HG03378 (cell line): ENCODE data around the gene LUC7L.
"Not testable (repeated sequence)": the region's sequence is repeated elsewhere in the genome, so short reads cannot be mapped to it uniquely, and the experiment has no call there.

Experiments used
- ATAC-seq: cut with Tn5 transposase; IDR thresholded peaks from one replicate; pipeline ENCODE4 v1.9.1; 2021; ENCODE audit warnings: mild to moderate bottlenecking, moderate library complexity; ENCODE audit not compliant: unreplicated experiment

Gene LUC7L

GRCh38 chr16:169014-169413, 60.2 kb downstream of the LUC7L start:
- ATAC-seq: no peak

DNA sequence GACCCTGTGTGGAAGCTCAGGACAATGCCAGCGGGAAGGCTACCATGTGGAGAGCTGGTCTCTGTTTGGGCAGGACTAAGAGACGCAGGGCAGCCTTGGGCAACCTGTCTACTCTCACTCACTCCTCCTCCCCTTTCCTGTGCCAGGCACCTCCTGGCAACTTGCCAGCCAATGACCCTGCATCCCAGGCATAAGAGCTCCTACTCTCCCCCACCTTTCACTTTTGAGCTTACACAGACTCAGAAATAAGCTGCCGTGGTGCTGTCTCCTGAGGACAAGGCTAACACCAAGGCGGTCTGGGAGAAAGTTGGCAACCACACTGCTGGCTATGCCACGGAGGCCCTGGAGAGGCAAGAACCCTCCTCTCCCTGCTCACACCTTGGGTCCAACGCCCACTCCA, 60.8 kb downstream of the LUC7L start:
- ATAC-seq: no peak

DNA sequence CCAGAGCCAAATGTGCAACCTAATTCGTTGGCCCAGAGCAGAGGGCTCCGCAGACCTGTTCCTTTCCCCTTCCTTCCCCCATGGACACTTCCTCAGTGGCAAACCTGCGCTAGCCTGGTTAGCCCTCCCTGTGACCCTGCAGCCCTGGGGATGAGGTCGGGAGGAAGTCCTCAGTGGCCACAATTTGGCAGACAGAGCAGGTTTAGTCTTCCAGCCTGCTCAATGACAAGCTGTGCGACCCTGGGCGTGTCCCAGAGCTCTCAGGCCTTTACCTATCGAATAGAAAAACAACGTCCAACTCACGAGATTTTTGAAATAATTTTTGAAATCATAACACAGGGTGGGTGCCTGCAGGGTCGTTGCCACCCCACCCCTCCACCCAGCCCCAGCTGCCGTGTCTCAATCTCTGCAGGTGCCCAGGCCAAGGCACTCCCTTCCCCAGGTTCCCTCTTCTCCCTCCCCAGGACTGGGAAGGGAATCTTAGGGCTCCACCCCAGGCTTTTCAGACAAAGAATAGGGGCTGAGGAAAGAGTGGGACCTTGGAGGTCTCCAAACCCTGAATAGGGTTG, 62.0 kb downstream of the LUC7L start:
- no peak for ATAC-seq

DNA sequence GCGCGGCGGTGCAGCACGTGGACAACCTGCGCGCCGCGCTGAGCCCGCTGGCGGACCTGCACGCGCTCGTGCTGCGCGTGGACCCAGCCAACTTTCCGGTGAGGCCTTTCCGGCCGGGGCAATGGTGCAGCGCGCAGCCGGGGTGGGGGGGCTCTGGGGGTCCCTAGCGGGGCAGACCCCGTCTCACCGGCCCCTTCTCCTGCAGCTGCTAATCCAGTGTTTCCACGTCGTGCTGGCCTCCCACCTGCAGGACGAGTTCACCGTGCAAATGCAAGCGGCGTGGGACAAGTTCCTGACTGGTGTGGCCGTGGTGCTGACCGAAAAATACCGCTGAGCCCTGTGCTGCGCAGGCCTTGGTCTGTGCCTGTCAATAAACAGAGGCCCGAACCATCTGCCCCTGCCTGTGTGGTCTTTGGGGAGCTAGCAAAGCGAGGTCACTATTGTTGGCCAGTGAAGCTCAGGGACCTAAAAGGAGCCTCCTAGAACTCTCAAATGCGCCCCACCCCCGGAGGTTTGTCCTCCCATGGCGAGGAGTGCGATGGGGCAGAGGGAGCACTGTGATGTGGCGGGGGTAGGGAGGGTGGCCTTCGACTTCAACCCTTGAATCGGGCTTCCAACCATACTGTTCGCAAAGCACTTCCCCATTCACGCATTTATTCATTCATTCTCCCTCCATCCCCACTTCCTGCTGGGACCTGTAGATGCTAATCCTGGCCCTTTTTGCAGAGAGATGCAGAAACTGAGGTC, 62.7 kb downstream of the LUC7L start:
- ATAC-seq: no peak

GRCh38 chr16:165539-166374, 63.5 kb downstream of the LUC7L start, which contains the start of gene HBM:
TSS of gene HBM (plus strand) at chr16:165978. CDS start at chr16:165998, 20 bp downstream.
- no peak for ATAC-seq

DNA sequence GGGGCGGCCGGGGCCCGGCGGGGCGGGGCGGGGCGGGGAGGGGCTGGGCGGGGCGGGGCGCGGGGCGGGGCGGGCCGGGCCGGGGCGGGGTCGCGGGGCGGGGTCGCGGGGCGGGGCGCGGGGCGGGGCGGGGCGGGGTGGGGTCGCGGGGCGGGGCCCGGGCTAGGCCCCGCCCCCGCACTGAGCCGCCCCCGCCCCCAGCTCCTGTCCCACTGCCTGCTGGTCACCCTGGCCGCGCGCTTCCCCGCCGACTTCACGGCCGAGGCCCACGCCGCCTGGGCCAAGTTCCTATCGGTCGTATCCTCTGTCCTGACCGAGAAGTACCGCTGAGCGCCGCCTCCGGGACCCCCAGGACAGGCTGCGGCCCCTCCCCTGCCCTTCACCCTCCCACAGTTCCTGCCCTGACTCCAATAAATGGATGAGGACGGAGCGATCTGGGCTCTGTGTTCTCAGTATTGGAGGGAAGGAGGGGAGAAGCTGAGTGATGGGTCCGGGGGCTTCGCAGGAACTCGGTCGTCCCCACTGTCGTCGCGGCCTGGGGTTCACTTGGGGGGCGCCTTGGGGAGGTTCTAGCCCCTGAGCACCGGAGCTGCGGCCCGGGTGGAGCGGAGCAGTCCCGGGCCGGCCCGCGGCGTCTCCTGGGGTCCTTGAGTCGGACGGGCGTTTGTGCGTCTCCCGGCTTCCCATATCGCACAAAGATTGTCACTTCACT, 64.3 kb downstream of the LUC7L start:
- no peak for ATAC-seq

GRCh38 chr16:164134-164823, 65.0 kb downstream of the LUC7L start:
- not testable (repeated sequence) for ATAC-seq

- ATAC-seq: not testable (repeated sequence)
These were observed 65.6 kb downstream of the LUC7L start for GRCh38 chr16:163696-164095.

DNA sequence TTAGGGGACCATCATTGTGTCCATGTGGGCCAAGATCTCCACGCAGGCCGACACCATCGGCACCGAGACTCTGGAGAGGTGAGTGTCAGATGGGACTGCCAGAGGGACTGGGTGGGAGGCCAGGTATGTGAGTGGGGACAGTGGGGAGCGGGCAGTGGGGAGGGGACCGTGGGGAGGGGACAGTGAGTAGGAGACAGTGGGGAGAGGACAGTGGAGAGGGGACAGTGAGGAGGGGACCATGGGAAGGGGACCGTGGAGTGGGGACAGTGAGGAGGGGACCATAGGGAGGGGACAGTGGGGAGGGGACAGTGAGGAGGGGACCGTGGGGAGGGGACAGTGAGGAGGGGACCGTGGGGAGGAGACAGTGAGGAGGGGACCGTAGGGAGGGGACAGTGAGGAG, 66.1 kb downstream of the LUC7L start:
- ATAC-seq: not testable (repeated sequence)

DNA sequence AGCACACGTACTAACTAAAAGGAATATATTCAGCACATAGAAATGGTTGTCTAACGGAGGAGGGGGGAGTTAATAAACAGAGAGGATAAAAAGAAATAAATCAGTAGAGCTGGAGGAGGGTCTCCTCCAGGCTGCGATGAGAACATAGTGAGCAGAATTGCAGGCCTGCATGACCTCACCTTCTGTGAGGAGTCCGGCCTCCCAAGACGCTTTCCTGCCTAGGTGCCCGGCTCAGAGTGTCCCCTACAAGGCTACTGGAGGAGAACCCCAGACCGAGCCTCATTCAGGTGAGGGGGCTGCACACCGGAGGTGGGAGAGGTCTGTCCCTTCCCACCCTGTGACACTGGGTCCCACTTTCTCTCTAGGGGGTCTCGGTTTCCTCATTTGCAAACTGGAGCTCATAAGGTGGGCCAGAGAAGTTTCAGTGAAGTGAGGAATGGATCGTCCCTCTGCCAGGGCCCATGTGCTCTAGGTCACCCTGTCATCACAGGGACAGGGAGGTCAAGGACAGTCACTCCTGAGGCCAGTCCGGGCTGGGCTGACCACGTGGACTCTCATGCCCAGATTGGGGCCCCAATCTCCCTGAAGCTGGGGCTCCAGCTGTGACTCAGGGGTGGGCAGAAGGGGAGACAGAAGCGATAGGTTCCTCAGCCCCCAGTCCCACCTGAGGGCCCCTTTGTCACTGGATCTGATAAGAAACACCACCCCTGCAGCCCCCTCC, 66.8 kb downstream of the LUC7L start:
- no peak for ATAC-seq

DNA sequence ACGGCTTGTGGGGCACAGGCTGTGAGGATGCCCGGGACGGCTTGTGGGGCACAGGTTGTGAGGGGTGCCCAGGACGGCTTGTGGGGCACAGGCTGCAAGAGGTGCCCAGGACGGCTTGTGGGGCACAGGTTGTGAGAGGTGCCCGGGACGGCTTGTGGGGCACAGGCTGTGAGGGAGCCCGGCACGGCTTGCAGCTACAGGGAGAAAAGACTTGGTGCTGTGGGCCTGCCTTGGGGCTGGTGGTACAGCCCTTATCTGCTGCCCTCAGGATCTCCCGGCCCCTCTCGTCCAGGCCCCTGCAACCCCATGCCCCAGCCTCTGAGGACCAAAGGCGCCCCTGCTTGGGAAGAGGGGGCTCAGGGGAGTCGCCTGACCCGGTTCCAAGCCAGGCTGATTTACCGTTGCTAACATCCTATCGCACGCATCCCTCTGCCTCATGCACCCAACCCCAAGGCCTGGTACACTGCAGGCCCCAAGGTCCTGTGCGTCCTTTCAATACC, 68.5 kb downstream of the LUC7L start:
- ATAC-seq: no peak

DNA sequence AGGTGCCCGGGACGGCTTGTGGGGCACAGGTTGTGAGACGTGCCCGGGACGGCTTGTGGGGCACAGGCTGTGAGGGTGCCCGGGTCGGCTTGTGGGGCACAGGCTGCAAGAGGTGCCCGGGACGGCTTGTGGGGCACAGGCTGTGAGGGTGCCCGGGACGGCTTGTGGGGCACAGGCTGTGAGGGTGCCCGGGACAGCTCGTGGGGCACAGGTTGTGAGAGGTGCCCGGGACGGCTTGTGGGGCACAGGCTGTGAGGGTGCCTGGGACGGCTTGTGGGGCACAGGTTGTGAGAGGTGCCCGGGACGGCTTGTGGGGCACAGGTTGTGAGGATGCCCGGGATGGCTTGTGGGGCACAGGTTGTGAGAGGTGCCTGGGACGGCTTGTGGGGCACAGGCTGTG, 69.0 kb downstream of the LUC7L start:
- ATAC-seq: not testable (repeated sequence)

DNA sequence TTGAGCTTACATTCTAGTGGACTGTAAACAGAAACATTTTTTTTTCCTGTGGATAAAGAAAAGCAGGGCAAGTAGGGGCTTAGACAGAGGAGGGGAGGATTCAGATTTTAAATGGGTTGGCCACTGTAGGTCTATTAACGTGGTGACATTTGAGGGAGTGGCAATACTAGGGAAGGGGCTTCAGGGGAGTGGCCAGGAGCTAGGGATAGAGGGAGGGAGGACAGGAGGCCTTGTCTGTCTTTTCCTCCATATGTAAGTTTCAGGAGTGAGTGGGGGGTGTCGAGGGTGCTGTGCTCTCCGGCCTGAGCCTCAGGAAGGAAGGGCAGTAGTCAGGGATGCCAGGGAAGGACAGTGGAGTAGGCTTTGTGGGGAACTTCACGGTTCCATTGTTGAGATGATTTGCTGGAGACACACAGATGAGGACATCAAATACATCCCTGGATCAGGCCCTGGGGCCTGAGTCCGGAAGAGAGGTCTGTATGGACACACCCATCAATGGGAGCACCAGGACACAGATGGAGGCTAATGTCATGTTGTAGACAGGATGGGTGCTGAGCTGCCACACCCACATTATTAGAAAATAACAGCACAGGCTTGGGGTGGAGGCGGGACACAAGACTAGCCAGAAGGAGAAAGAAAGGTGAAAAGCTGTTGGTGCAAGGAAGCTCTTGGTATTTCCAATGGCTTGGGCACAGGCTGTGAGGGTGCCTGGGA, 70.0 kb downstream of the LUC7L start:
- no peak for ATAC-seq

GRCh38 chr16:155031-155398, 74.2 kb downstream of the LUC7L start:
- no peak for ATAC-seq

GRCh38 chr16:154217-155030, 74.8 kb downstream of the LUC7L start:
- no peak for ATAC-seq

DNA sequence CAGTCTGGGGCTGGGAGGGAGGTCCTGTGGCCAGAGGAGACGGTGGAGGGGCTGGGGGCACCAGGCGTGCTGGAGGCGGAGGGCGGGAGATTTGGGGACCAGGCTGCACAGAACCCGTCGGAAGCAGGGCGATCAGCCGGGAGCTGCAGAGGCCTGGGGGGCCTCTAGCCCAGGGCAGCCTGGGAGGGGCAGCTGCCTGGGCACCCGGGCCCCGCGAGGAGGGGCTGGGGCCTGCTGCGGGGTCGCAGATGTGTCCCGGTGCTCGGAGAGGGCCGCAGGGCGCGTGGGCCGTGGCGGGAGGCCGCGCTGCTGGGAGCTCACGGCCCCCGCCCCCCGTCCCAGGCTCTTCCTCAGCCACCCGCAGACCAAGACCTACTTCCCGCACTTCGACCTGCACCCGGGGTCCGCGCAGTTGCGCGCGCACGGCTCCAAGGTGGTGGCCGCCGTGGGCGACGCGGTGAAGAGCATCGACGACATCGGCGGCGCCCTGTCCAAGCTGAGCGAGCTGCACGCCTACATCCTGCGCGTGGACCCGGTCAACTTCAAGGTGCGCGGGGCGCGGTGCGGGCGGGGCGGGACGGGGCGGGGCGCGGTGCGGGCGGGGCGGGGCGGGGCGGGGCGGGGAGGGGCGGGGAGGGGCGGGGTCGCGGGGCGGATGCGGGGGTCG, 75.6 kb downstream of the LUC7L start:
- ATAC-seq: not testable (repeated sequence)

GRCh38 chr16:153129-153521, 76.1 kb downstream of the LUC7L start:
- not testable (repeated sequence) for ATAC-seq
